HepG2 (cell line): Measurements from ENCODE around the gene ARHGEF40. TPM values are rescaled to one million over a fixed set of nuclear protein-coding genes. Genes with fewer than 3 reads are reported as not detected.

ENCODE experiments used
- ATAD3A ChIP-seq: sonication (generic); formaldehyde crosslinking; IDR thresholded peaks from 2 replicates; pipeline ENCODE4 v1.4.0; 2020; ENCODE audit warnings: missing genetic modification reagents
- FOSL1 ChIP-seq: sonication (generic); formaldehyde crosslinking; IDR thresholded peaks from 2 replicates; pipeline ENCODE4 v1.9.0; 2021; ENCODE audit warnings: missing genetic modification reagents, borderline replicate concordance
- GPN1 ChIP-seq: sonication (generic); formaldehyde crosslinking; IDR thresholded peaks from 2 replicates; pipeline ENCODE4 v1.5.1; 2020; ENCODE audit warnings: missing genetic modification reagents, borderline replicate concordance
- NR2F2 ChIP-seq: IDR thresholded peaks from 2 replicates; pipeline ENCODE4 v1.6.1; 2012; ENCODE audit warnings: low read depth, inconsistent platforms, borderline replicate concordance
- PTBP1 ChIP-seq: fragments of 200-400 bp; formaldehyde crosslinking; IDR thresholded peaks from 2 replicates; pipeline ENCODE4 v1.6.1; 2018; ENCODE audit warnings: low read length, low read depth; ENCODE audit not compliant: poor library complexity, severe bottlenecking
- RBFOX2 ChIP-seq: fragments of 200-400 bp; formaldehyde crosslinking; IDR thresholded peaks from 2 replicates; pipeline ENCODE4 v1.6.1; 2017; ENCODE audit warnings: low read depth, mild to moderate bottlenecking, low read length
- STAT6 ChIP-seq: sonication (generic); formaldehyde crosslinking; IDR thresholded peaks from 2 replicates; pipeline ENCODE4 v1.4.0; 2020; ENCODE audit warnings: missing genetic modification reagents, mild to moderate bottlenecking, borderline replicate concordance
- ZBTB37 ChIP-seq: sonication (generic); formaldehyde crosslinking; IDR thresholded peaks from 2 replicates; pipeline ENCODE4 v1.4.0; 2020; ENCODE audit warnings: mild to moderate bottlenecking, missing genetic modification reagents
- ZBTB38 ChIP-seq: sonication (generic); formaldehyde crosslinking; IDR thresholded peaks from 2 replicates; pipeline ENCODE4 v1.5.1; 2020; ENCODE audit warnings: mild to moderate bottlenecking, missing genetic modification reagents
- ZBTB40 ChIP-seq, 2 experiments: fragments of 450-650 bp in 1 of 2; sonication (generic) in 1 of 2; formaldehyde crosslinking in 1 of 2; IDR thresholded peaks; 2 replicates each; pipeline versions ENCODE4 v1.6.1 to v1.8.0; 2016 to 2022; ENCODE audit warnings: antibody characterized with exemption in 1 of 2, mild to moderate bottlenecking in 1 of 2, missing genetic modification reagents in 1 of 2
- ZFP36L1 ChIP-seq: sonication (generic); formaldehyde crosslinking; IDR thresholded peaks from 2 replicates; pipeline ENCODE4 v1.8.0; 2022; ENCODE audit warnings: mild to moderate bottlenecking, missing genetic modification reagents, moderate library complexity
- ZNF101 ChIP-seq: sonication (generic); formaldehyde crosslinking; IDR thresholded peaks from 2 replicates; pipeline ENCODE4 v1.4.0; 2020; ENCODE audit warnings: mild to moderate bottlenecking, low read depth, missing genetic modification reagents, borderline replicate concordance
- ZNF138 ChIP-seq: sonication (generic); formaldehyde crosslinking; IDR thresholded peaks from 2 replicates; pipeline ENCODE4 v1.5.0; 2020; ENCODE audit warnings: mild to moderate bottlenecking, low read depth, missing genetic modification reagents
- ZNF724P ChIP-seq: sonication (generic); formaldehyde crosslinking; IDR thresholded peaks from 2 replicates; pipeline ENCODE4 v1.8.0; 2022; ENCODE audit warnings: missing genetic modification reagents, borderline replicate concordance
- polyA plus RNA-seq, 8 experiments: library from polyadenylated mRNA; depleted of rRNA in 3 of 8; stranded (reverse) in 7 of 8; unstranded in 1 of 8; fragments of >200 nt; fragmentation: Illumina TruSeq in 4 of 8; extraction: Trizol in 4 of 8; gene quantifications; 2 replicates each; pipeline versions ENCODE4 v1.2.1 to v1.2.3, GENCODE V29; 2011 to 2016; ENCODE audit warnings: low read depth in 4 of 8, missing spikeins in 1 of 8, mixed read lengths in 1 of 8; ENCODE audit not compliant: insufficient read depth in 1 of 8
- total RNA-seq, 5 experiments: library from RNA; depleted of rRNA; stranded (reverse); fragments of >200 nt; fragmentation: Illumina TruSeq; extraction: Trizol; gene quantifications; 2 replicates each; pipeline ENCODE4 v1.2.3, GENCODE V29; 2016; ENCODE audit warnings: low read depth in 1 of 5

Gene ARHGEF40
- total and polyA plus RNA-seq, 2 of the 13 experiments (the other 11 are each of a cell fraction or from before 2014, with no cell fraction given) = 28.1 to 78.1 TPM

GRCh38 chr14:21039585-21040369 is 30.3 kb upstream of the ARHGEF40 start (continued):
- no peak for TF ChIP-seq STAT6
- TF ChIP-seq RBFOX2 = no peak
- no peak for TF ChIP-seq ZNF101 (CRISPR knock-in tag)
- TF ChIP-seq ZBTB38 (CRISPR knock-in tag) = no peak
- no peak for TF ChIP-seq ATAD3A (CRISPR knock-in tag)
- no peak for TF ChIP-seq ZNF138
- TF ChIP-seq ZFP36L1 = no peak
- TF ChIP-seq FOSL1 (CRISPR knock-in tag) = no peak
- no peak for TF ChIP-seq PTBP1
- TF ChIP-seq GPN1 (CRISPR knock-in tag) = no peak
- TF ChIP-seq ZBTB37 (CRISPR knock-in tag) = 0 out of 2 replicates have a peak, but pooled peaks have one; percentile 26
- no peak for TF ChIP-seq NR2F2
- TF ChIP-seq ZNF724P (CRISPR knock-in tag) = no peak
- no peak for TF ChIP-seq ZBTB40 (IDR thresholded peaks at IDR 0.05)
- no peak for TF ChIP-seq ZBTB40 (CRISPR knock-in tag; IDR thresholded peaks at IDR 0.05)
